ENCODE measurements around the gene RBM23. TPM values are rescaled to one million over a fixed set of nuclear protein-coding genes. Genes with fewer than 3 reads are reported as not detected.

The RBM23 gene
- polyA plus RNA-seq, 1 of the 3 experiments (the other 2 are of a cell fraction), result 65.5 TPM

- ChIA-PET CTCF (no interaction called here), POLR2A (interaction anchor here (0.6 kb wide), 1 partner anchor 11 kb away, joined by 3 read pairs; the partner anchor contains the start of gene RBM23)
- Histone ChIP-seq H3K4me1 (ENCODE audit: control insufficient read depth in 1 of 2, insufficient read depth in 2 of 2, low read depth in 1 of 2, low read length in 1 of 2) (no peaks in the 10 kb centered on the region), H3K4me3 (ENCODE audit: low read depth in 2 of 2, low read length in 1 of 2) (no peak overlapping the region), H3K36me3 (replicated peaks in 1 of 2; ENCODE audit: control insufficient read depth in 1 of 2, insufficient read depth in 2 of 2, low read length in 1 of 2) (peaks cover 43 to 57% of the 10 kb centered on the region in 2 experiments), H4K20me1 (ENCODE audit: insufficient read depth) (no peaks in the 10 kb centered on the region), H3K27ac (ENCODE audit: low read depth in 2 of 2, low read length in 1 of 2) (no peak overlapping the region), H3K79me2 (ENCODE audit: insufficient read depth) (peaks cover 44% of the 10 kb centered on the region), H3K9me3 (no peaks in the 10 kb centered on the region), H3K9me2 (no peaks in the 10 kb centered on the region), H2AFZ (ENCODE audit: low read depth) (no peak overlapping the region), H3K9ac (no peak overlapping the region), H3K27me3 (ENCODE audit: insufficient read depth) (no peaks in the 10 kb centered on the region), H3F3A (replicated peaks; ENCODE audit: insufficient read depth) (peaks cover 5% of the 10 kb centered on the region), H3K4me2 (no peak overlapping the region)
- no peak for DNase-seq
- 92% methylated on average over 8 of the region's 8 CpGs for WGBS (ENCODE audit: low lambda C conversion rate)
- TF ChIP-seq MEF2A (IDR thresholded peaks at IDR 0.05; ENCODE audit: borderline replicate concordance, low read depth) (no peak), POLR2AphosphoS5 (IDR thresholded peaks at IDR 0.05; ENCODE audit: low read depth, low read length) (no peak), ZBTB33 (IDR thresholded peaks at IDR 0.05; ENCODE audit: borderline replicate concordance, low read depth) (no peak), IRF3 (IDR thresholded peaks at IDR 0.05; ENCODE audit: low read depth, low read length) (no peak), CHD2 (IDR thresholded peaks at IDR 0.05; ENCODE audit: low read length, partially characterized antibody) (no peak), TAF1 (IDR thresholded peaks at IDR 0.05; ENCODE audit: borderline replicate concordance, low read depth, low read length) (no peak), FOSL2 (IDR thresholded peaks at IDR 0.05; ENCODE audit: borderline replicate concordance, low read depth) (no peak), RFX5 (IDR thresholded peaks at IDR 0.05; ENCODE audit: low read length) (no peak), MAX (IDR thresholded peaks at IDR 0.05; ENCODE audit: low read depth) (no peak), EZH2phosphoT487 (IDR thresholded peaks at IDR 0.05; ENCODE audit: borderline replicate concordance, low read depth) (no peak), NRF1 (IDR thresholded peaks at IDR 0.05; ENCODE audit: low read depth, low read length) (no peak), TCF12 (IDR thresholded peaks at IDR 0.05) (no peak)
Measured at GRCh38 chr14:22908601-22909000, 10.3 kb downstream of the RBM23 start.

GRCh38 chr14:22907429-22907828 lies 11.5 kb downstream of the RBM23 start:
- CTCF ChIA-PET, result no interaction called here
- Histone ChIP-seq H3K9me2 (no peaks in the 10 kb centered on the region), H3K4me2 (no peak overlapping the region), H3F3A (replicated peaks; ENCODE audit: insufficient read depth) (peaks cover 5% of the 10 kb centered on the region), H3K27me3 (ENCODE audit: insufficient read depth) (no peaks in the 10 kb centered on the region), H3K27ac (ENCODE audit: low read depth in 2 of 2, low read length in 1 of 2) (no peak overlapping the region), H3K4me1 (ENCODE audit: control insufficient read depth in 1 of 2, insufficient read depth in 2 of 2, low read depth in 1 of 2, low read length in 1 of 2) (no peaks in the 10 kb centered on the region), H3K9ac (no peak overlapping the region), H3K36me3 (replicated peaks in 1 of 2; ENCODE audit: control insufficient read depth in 1 of 2, insufficient read depth in 2 of 2, low read length in 1 of 2) (peaks cover 49 to 61% of the 10 kb centered on the region in 2 experiments), H4K20me1 (ENCODE audit: insufficient read depth) (no peaks in the 10 kb centered on the region), H3K4me3 (ENCODE audit: low read depth in 2 of 2, low read length in 1 of 2) (no peak overlapping the region), H3K79me2 (ENCODE audit: insufficient read depth) (peaks cover 32% of the 10 kb centered on the region), H3K9me3 (no peaks in the 10 kb centered on the region), H2AFZ (ENCODE audit: low read depth) (no peak overlapping the region)
- POLR2A ChIA-PET, result no interaction called here
- no peak for TF ChIP-seq EP300 (IDR thresholded peaks at IDR 0.05; ENCODE audit: borderline replicate concordance in 1 of 2, low read depth in 1 of 2, low read length in 1 of 2)
- TF ChIP-seq MAX (IDR thresholded peaks at IDR 0.05; ENCODE audit: low read depth), result no peak
- no peak for TF ChIP-seq FOSL2 (IDR thresholded peaks at IDR 0.05; ENCODE audit: borderline replicate concordance, low read depth)
- no peak for TF ChIP-seq PBX3 (IDR thresholded peaks at IDR 0.05)
- TF ChIP-seq NRF1 (IDR thresholded peaks at IDR 0.05; ENCODE audit: low read depth, low read length), result no peak
- no peak for TF ChIP-seq RFX5 (IDR thresholded peaks at IDR 0.05; ENCODE audit: low read length)
- no peak for TF ChIP-seq SIN3A (IDR thresholded peaks at IDR 0.05; ENCODE audit: borderline replicate concordance, low read depth, low read length)
- no peak for TF ChIP-seq TAF1 (IDR thresholded peaks at IDR 0.05; ENCODE audit: borderline replicate concordance, low read depth, low read length)
- no peak for TF ChIP-seq CHD2 (IDR thresholded peaks at IDR 0.05; ENCODE audit: low read length, partially characterized antibody)
- TF ChIP-seq USF2 (IDR thresholded peaks at IDR 0.05; ENCODE audit: borderline replicate concordance, low read depth, low read length), result no peak
- TF ChIP-seq TCF12 (IDR thresholded peaks at IDR 0.05), result no peak
- TF ChIP-seq EZH2phosphoT487 (IDR thresholded peaks at IDR 0.05; ENCODE audit: borderline replicate concordance, low read depth), result no peak
- no peak for TF ChIP-seq FOXM1 (IDR thresholded peaks at IDR 0.05; ENCODE audit: low read depth)
- no peak for TF ChIP-seq RXRA (IDR thresholded peaks at IDR 0.05; ENCODE audit: borderline replicate concordance, low read depth)
- TF ChIP-seq POLR2AphosphoS5 (IDR thresholded peaks at IDR 0.05; ENCODE audit: low read depth, low read length), result no peak
- TF ChIP-seq ELF1 (IDR thresholded peaks at IDR 0.05), result no peak
- no peak for TF ChIP-seq RCOR1 (IDR thresholded peaks at IDR 0.05; ENCODE audit: low read length)
- DNase-seq, result no peak
- 90% methylated on average over 3 of the region's 3 CpGs for WGBS (ENCODE audit: low lambda C conversion rate)
